Measurements from ENCODE around the gene KCNK10. TPM values are rescaled to one million over a fixed set of nuclear protein-coding genes. Genes with fewer than 3 reads are reported as not detected.

The KCNK10 gene
- total and polyA plus RNA-seq, 9 donors, result 0.05 TPM; not detected in 8

DNA sequence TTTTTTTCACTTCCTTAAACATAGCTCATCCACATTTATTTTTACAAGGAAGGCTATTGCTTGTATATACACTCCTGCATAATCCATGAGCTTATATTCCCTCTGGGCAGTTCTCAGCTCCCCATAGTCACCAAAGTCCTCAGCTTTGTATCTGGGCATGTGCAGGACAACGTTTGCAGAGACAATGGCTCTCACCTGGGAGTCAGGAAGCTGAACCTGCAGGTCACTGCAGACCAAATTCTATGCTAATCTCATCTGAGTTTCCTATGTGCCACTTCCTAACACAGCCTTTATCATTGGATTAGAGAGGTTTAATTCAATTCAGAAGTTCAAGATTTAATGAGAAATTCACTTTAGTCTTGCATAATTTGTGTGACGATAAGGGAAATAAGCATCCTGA lies 131.5 kb downstream of the KCNK10 start:
- intact Hi-C loops (cut with DNase I), result loop anchor here in 3 of 4 donors (10.0 kb wide), 1 partner anchor 193 kb away; the partner anchor contains the start of gene SPATA7 (in 3 of the 3)
- Histone ChIP-seq H3K9me3 (no peaks in the 10 kb centered on the region), H3K4me3 (no peak overlapping the region), H3K36me3 (no peaks in the 10 kb centered on the region), H3K27me3 (no peaks in the 10 kb centered on the region), H3K27ac (no peak overlapping the region), H3K4me1 (ENCODE audit: insufficient read depth) (peaks cover 1% of the 10 kb centered on the region)
- 69 to 78% (median 73%) methylated on average over 2 of the region's 2 CpGs for WGBS, 3 donors
- TF ChIP-seq EP300 (IDR thresholded peaks at IDR 0.05) (no peak), POLR2A (IDR thresholded peaks at IDR 0.05) (no peak)
- TF ChIP-seq, protein P1, sequence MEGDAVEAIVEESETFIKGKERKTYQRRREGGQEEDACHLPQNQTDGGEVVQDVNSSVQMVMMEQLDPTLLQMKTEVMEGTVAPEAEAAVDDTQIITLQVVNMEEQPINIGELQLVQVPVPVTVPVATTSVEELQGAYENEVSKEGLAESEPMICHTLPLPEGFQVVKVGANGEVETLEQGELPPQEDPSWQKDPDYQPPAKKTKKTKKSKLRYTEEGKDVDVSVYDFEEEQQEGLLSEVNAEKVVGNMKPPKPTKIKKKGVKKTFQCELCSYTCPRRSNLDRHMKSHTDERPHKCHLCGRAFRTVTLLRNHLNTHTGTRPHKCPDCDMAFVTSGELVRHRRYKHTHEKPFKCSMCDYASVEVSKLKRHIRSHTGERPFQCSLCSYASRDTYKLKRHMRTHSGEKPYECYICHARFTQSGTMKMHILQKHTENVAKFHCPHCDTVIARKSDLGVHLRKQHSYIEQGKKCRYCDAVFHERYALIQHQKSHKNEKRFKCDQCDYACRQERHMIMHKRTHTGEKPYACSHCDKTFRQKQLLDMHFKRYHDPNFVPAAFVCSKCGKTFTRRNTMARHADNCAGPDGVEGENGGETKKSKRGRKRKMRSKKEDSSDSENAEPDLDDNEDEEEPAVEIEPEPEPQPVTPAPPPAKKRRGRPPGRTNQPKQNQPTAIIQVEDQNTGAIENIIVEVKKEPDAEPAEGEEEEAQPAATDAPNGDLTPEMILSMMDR (IDR thresholded peaks at IDR 0.05), result no peak
- DNase-seq, result no peak

DNA sequence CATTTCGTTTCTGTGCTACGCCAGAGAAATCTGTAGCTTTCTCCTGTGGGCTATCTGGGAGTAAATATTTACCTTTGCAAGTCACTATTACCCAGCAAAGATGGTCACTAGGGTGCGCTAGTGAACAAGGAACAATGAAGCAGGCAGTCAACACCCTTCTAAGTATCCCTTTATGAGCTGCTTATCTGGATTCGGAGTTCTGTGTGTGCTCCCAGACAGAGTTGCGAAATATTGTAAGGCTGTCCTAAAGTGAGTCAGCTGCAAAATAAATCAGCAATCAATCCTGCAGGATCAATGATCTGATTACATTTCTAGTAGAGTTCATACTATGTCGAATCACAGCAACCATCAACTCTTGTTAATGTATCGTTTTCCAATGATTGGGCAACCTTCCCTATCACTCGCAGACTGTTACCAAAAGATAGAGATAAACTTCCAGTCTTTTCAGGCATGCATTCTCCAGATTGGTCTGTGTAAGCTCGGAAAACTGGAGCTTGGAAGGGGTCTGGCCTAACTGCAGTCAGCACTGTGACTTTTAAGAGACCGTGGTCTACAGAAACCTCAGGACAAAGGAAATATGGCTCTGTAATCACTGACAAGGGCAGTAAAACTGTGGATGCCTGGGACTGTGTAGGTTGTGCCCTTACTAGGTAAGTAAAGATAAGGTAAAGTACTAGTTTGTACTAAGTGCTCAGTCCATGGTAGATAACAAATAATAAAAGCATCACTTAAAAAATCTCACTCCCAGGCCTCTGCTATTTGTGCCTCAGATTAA lies 133.5 kb downstream of the KCNK10 start:
- intact Hi-C loops (cut with DNase I), result loop anchor here in 3 of 4 donors (10.0 kb wide), 1 partner anchor 195 kb away; the partner anchor contains the start of gene SPATA7 (in 3 of the 3)
- no peaks in the 10 kb centered on the region for H3K27me3 ChIP-seq
- no peaks in the 10 kb centered on the region for H3K4me1 ChIP-seq (ENCODE audit: insufficient read depth)
- H3K4me3 ChIP-seq, result peak overlapping the region; percentile 9
- 8 to 16% (median 11%) methylated on average over 10 of the region's 10 CpGs for WGBS, 3 donors
- peak overlapping the region in 1 of 2 donors; percentile 36 for H3K27ac ChIP-seq
- peak; percentile 58 to 91 (median 81) for DNase-seq
- no peaks in the 10 kb centered on the region for H3K36me3 ChIP-seq
- H3K9me3 ChIP-seq, result no peaks in the 10 kb centered on the region
- TF ChIP-seq, protein P1 (IDR thresholded peaks at IDR 0.05), result peak; percentile 43 to 69 (median 62)
- TF ChIP-seq POLR2A (IDR thresholded peaks at IDR 0.05) (no peak), EP300 (IDR thresholded peaks at IDR 0.05) (no peak)

DNA sequence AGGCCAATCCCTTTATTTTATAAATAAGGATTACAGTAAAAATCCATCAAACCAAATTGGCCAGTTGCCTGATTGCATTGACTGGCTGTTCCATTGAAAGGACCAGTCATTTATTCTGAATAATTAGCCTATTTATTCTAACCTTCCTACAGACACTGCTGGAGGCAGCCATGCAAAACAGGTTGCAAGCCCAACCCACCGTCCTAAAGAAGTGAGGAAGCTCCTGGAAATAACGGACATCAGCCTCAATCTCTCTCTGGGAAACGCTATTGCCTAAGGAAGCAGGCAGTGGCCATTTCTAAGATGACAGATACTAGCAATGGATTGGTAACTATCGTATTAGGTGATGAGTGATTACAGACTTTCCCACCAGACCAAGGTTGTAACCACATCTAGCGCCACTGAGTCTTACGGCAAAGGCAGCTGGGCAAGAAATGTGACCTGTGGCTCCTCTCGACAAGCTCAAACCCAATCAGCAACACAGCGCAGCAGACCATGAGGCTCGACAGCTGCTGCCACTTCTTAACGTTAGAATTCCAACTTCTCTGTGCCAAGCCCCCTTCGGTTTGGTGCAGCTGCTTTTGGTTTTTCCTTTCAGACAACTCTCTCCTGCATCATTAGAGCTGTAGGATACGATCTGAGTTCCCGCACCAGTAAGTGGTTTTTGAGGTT lies 134.2 kb downstream of the KCNK10 start:
- no peaks in the 10 kb centered on the region for H3K36me3 ChIP-seq
- DNase-seq, result peak in 3 of 5 donors; percentile 25 to 43 (median 32)
- H3K9me3 ChIP-seq, result no peaks in the 10 kb centered on the region
- 3 to 10% (median 5%) methylated on average over 13 of the region's 13 CpGs for WGBS, 3 donors
- no peaks in the 10 kb centered on the region for H3K27me3 ChIP-seq
- TF ChIP-seq, protein P1 (IDR thresholded peaks at IDR 0.05), result no peak
- no peak for TF ChIP-seq EP300 (IDR thresholded peaks at IDR 0.05)
- TF ChIP-seq POLR2A (IDR thresholded peaks at IDR 0.05), result no peak
- H3K4me3 ChIP-seq, result peak overlapping the region; percentile 9
- no peaks in the 10 kb centered on the region for H3K4me1 ChIP-seq (ENCODE audit: insufficient read depth)
- intact Hi-C loops (cut with DNase I), result no loop called here
- peak overlapping the region in 1 of 2 donors; percentile 36 for H3K27ac ChIP-seq

DNA sequence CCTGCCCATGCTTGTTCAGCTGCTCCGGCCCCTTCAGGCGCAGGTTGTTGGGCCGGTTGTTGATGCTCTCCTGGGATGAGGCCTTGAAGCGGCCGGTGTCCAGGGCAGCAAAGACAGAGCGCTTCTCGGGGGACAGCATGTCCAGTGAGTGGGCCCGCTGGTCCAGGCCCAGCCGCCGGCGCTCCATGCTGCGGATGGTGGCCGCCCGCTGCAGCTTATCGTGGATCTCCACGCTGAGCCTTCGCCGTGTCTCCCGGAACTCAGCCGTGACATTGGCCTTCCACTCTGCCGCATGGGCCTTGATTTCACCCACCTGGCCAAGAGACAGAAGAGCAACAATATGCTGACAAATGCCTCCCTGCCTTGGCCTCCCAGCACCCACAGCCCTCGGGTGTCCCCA lies 137.2 kb downstream of the KCNK10 start:
- 93 to 94% (median 94%) methylated on average over 22 of the region's 22 CpGs for WGBS, 3 donors
- TF ChIP-seq EP300 (IDR thresholded peaks at IDR 0.05), result no peak
- no peak for TF ChIP-seq POLR2A (IDR thresholded peaks at IDR 0.05)
- TF ChIP-seq, protein P1 (IDR thresholded peaks at IDR 0.05), result no peak
- no peak for DNase-seq
- no peaks in the 10 kb centered on the region for H3K27me3 ChIP-seq
- no peak overlapping the region for H3K4me3 ChIP-seq
- no peak overlapping the region for H3K27ac ChIP-seq
- no peaks in the 10 kb centered on the region for H3K4me1 ChIP-seq (ENCODE audit: insufficient read depth)
- intact Hi-C loops (cut with DNase I), result no loop called here
- no peaks in the 10 kb centered on the region for H3K9me3 ChIP-seq
- H3K36me3 ChIP-seq, result no peaks in the 10 kb centered on the region

Data from ovary (tissue), 9 donors.